ENCODE measurements around the gene PLVAP.

DNA sequence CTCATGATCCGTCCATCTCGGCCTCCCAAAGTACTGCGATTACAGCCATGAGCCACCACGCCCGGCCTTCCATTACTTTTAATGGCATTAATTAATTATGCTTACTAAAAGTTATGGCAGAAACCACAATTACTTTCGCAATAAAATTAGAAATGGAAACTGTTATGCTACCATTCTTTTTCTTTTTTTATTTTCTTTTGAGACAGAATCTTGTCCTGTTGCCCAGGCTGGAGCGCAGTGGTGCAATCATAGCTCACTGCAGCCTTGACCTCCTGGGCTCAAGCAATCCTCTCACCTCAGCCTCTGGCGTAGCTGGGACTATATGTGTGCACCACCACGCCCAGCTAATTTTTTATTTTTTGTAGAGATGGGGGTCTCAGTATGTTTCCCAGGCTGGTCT lies 32.8 kb upstream of the PLVAP start:
- TF ChIP-seq TEAD4 (CRISPR knock-in tag; IDR thresholded peaks at IDR 0.05) = no peak
- TF ChIP-seq, protein P1, sequence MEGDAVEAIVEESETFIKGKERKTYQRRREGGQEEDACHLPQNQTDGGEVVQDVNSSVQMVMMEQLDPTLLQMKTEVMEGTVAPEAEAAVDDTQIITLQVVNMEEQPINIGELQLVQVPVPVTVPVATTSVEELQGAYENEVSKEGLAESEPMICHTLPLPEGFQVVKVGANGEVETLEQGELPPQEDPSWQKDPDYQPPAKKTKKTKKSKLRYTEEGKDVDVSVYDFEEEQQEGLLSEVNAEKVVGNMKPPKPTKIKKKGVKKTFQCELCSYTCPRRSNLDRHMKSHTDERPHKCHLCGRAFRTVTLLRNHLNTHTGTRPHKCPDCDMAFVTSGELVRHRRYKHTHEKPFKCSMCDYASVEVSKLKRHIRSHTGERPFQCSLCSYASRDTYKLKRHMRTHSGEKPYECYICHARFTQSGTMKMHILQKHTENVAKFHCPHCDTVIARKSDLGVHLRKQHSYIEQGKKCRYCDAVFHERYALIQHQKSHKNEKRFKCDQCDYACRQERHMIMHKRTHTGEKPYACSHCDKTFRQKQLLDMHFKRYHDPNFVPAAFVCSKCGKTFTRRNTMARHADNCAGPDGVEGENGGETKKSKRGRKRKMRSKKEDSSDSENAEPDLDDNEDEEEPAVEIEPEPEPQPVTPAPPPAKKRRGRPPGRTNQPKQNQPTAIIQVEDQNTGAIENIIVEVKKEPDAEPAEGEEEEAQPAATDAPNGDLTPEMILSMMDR (IDR thresholded peaks at IDR 0.05) = no peak
- no peak for TF ChIP-seq CREM (CRISPR knock-in tag; IDR thresholded peaks at IDR 0.05)
